HepG2 (cell line): ENCODE measurements around the gene ZNF648. TPM values are rescaled to one million over a fixed set of nuclear protein-coding genes. Genes with fewer than 3 reads are reported as not detected.

Experiments
- ATAC-seq: fragments of 200-7000 bp; cut with Tn5 transposase; 3 replicates; pipeline ENCODE4 v1.9.1; 2020; ENCODE audit warnings: mild to moderate bottlenecking, moderate library complexity
- BruUV-seq: library from RNA; stranded (reverse); fragments of 400-500 nt; replicated peaks from 2 replicates; lab custom pipeline; 2021; lab: Mats Ljungman, UMichigan
- CTCF ChIA-PET: fragments of 300-600 bp; formaldehyde crosslinking; extraction: SDS; loops from one replicate; lab custom pipeline; 2021; ENCODE audit warnings: low total read pairs, inconsistent platforms, low intra/inter-chr PET ratio; lab: Yijun Ruan, JAX
- POLR2A ChIA-PET: fragments of 350-600 bp; sonication (Branson Sonifier 250); formaldehyde crosslinking; loops from one replicate; lab custom pipeline; 2020; ENCODE audit warnings: antibody characterized with exemption, inconsistent platforms; lab: Yijun Ruan, JAX
- DNase-seq: peaks from one replicate; pipeline ENCODE4 v3.0.0-alpha.2; 2015; ENCODE audit warnings: low spot score
- FAIRE-seq: peaks from 3 replicates; lab custom pipeline; 2011; peaks lifted over from hg19 to GRCh38; lab: Jason Lieb, UNC
- H2AFZ ChIP-seq: one replicate; pipeline ENCODE4 v1.6.1; 2011; ENCODE audit warnings: low read length, inconsistent platforms
- H3K27ac ChIP-seq: fragments of 300-600 bp; 3 replicates; pipeline ENCODE4 v1.8.0; 2011; ENCODE audit warnings: mixed run types, mild to moderate bottlenecking, mixed read lengths, low read length, inconsistent platforms; ENCODE audit not compliant: insufficient read depth; ENCODE audit errors: extremely low read length
- H3K27me3 ChIP-seq, 2 experiments: fragments of 200-600 bp in 1 of 2; 2 replicates in 1 of 2; 3 replicates in 1 of 2; pipeline versions ENCODE4 v1.6.0 to v1.8.0; 2011; ENCODE audit warnings: low read length in 2 of 2, mild to moderate bottlenecking in 2 of 2, moderate library complexity in 2 of 2, inconsistent platforms in 1 of 2; ENCODE audit not compliant: insufficient read depth in 2 of 2, control insufficient read depth in 1 of 2
- H3K36me3 ChIP-seq, 2 experiments: fragments of 200-600 bp in 1 of 2; replicated peaks in 1 of 2; 2 replicates in 1 of 2; 3 replicates in 1 of 2; pipeline versions ENCODE4 v1.5.1 to v1.8.0; 2011; ENCODE audit warnings: low read length in 2 of 2, inconsistent platforms in 1 of 2; ENCODE audit not compliant: insufficient read depth in 2 of 2, control insufficient read depth in 1 of 2
- H3K4me1 ChIP-seq: 2 replicates; pipeline ENCODE4 v1.5.1; 2012; ENCODE audit warnings: low read length, inconsistent platforms; ENCODE audit not compliant: insufficient read depth
- H3K4me2 ChIP-seq: 2 replicates; pipeline ENCODE4 v1.6.0; 2011; ENCODE audit warnings: low read depth, low read length, inconsistent platforms
- H3K4me3 ChIP-seq, 3 experiments: fragments of 200-600 bp in 1 of 3; sonication (generic), shearing (Covaris generic) in 1 of 3; replicated peaks in 1 of 3; 2 replicates each; pipeline ENCODE4 v1.5.1; 2011 to 2016; ENCODE audit warnings: low read length in 3 of 3, inconsistent platforms in 2 of 3, low read depth in 2 of 3, mild to moderate bottlenecking in 2 of 3, control low read depth in 1 of 3, mixed read lengths in 1 of 3; ENCODE audit not compliant: insufficient read depth in 1 of 3
- H3K79me2 ChIP-seq: one replicate; pipeline ENCODE4 v1.6.1; 2011; ENCODE audit warnings: low read length, inconsistent platforms; ENCODE audit not compliant: insufficient read depth
- H3K9ac ChIP-seq: 2 replicates; pipeline ENCODE4 v1.6.0; 2011; ENCODE audit warnings: mild to moderate bottlenecking, low read depth, low read length, inconsistent platforms; ENCODE audit not compliant: insufficient read depth
- H3K9me3 ChIP-seq: 2 replicates; pipeline ENCODE4 v1.5.1; 2012; ENCODE audit warnings: mild to moderate bottlenecking, low read length
- H4K20me1 ChIP-seq: 2 replicates; pipeline ENCODE4 v1.6.0; 2011; ENCODE audit warnings: inconsistent platforms, mild to moderate bottlenecking, low read length, moderate library complexity; ENCODE audit not compliant: insufficient read depth
- ATM ChIP-seq: fragments of 450-650 bp; IDR thresholded peaks from 2 replicates; pipeline ENCODE4 v1.7.1; 2017; ENCODE audit warnings: mild to moderate bottlenecking, borderline replicate concordance
- HOMEZ ChIP-seq: IDR thresholded peaks from 2 replicates; pipeline ENCODE4 v1.6.1; 2016; ENCODE audit warnings: low read depth
- MXD3 ChIP-seq: IDR thresholded peaks from 2 replicates; pipeline ENCODE4 v1.6.1; 2016; ENCODE audit warnings: mild to moderate bottlenecking, missing biosample characterization, missing genetic modification reagents
- NAIF1 ChIP-seq: sonication (generic); formaldehyde crosslinking; IDR thresholded peaks from 2 replicates; pipeline ENCODE4 v1.5.0; 2020; ENCODE audit warnings: mild to moderate bottlenecking, missing genetic modification reagents, borderline replicate concordance
- POGZ ChIP-seq: sonication (generic); formaldehyde crosslinking; IDR thresholded peaks from 2 replicates; pipeline ENCODE4 v1.4.0; 2020; ENCODE audit warnings: mild to moderate bottlenecking, missing genetic modification reagents
- RXRA ChIP-seq: sonication (generic); formaldehyde crosslinking; IDR thresholded peaks from 2 replicates; pipeline ENCODE4 v1.5.1; 2020; ENCODE audit warnings: missing genetic modification reagents
- ZNF121 ChIP-seq: sonication (generic); formaldehyde crosslinking; IDR thresholded peaks from 2 replicates; pipeline ENCODE4 v1.5.0; 2020; ENCODE audit warnings: mild to moderate bottlenecking, missing genetic modification reagents
- ZNF605 ChIP-seq: sonication (generic); formaldehyde crosslinking; IDR thresholded peaks from 2 replicates; pipeline ENCODE4 v1.8.0; 2022; ENCODE audit warnings: mild to moderate bottlenecking, missing genetic modification reagents
- ZNF670 ChIP-seq: sonication (generic); formaldehyde crosslinking; IDR thresholded peaks from 2 replicates; pipeline ENCODE4 v1.8.0; 2022; ENCODE audit warnings: mild to moderate bottlenecking, missing genetic modification reagents, borderline replicate concordance
- ZNF879 ChIP-seq: sonication (generic); formaldehyde crosslinking; IDR thresholded peaks from 2 replicates; pipeline ENCODE4 v1.8.1; 2023; ENCODE audit warnings: missing genetic modification reagents
- WGBS: methylation state at CpG from one replicate; pipeline ENCODE4 v1.1.6; 2017; ENCODE audit warnings: low lambda C conversion rate; 5-methylcytosine and 5-hydroxymethylcytosine counted together
- in situ Hi-C: cut with HindIII; loops from 2 replicates; pipeline ENCODE4 v1.10.0; 2017; ENCODE audit warnings: low pct_unique_long_range_greater_than_20kb; ENCODE audit not compliant: extremely low pct_ligation_motif_present
- intact Hi-C: fragments of 100-400 bp; cut with micrococcal nuclease; formaldehyde crosslinking; loops from one replicate; pipeline ENCODE4 v1.10.0; 2022; ENCODE audit not compliant: unreplicated experiment
- polyA plus RNA-seq, 8 experiments: library from polyadenylated mRNA; depleted of rRNA in 3 of 8; stranded (reverse) in 7 of 8; unstranded in 1 of 8; fragments of >200 nt; fragmentation: Illumina TruSeq in 4 of 8; extraction: Trizol in 4 of 8; gene quantifications; 2 replicates each; pipeline versions ENCODE4 v1.2.1 to v1.2.3, GENCODE V29; 2011 to 2016; ENCODE audit warnings: low read depth in 4 of 8, missing spikeins in 1 of 8, mixed read lengths in 1 of 8; ENCODE audit not compliant: insufficient read depth in 1 of 8
- total RNA-seq, 5 experiments: library from RNA; depleted of rRNA; stranded (reverse); fragments of >200 nt; fragmentation: Illumina TruSeq; extraction: Trizol; gene quantifications; 2 replicates each; pipeline ENCODE4 v1.2.3, GENCODE V29; 2016; ENCODE audit warnings: low read depth in 1 of 5
- TF ChIP-seq, protein P1 (sequence below): sonication (generic); formaldehyde crosslinking; conservative IDR thresholded peaks from 2 replicates; pipeline ENCODE4 v1.8.0; 2022; ENCODE audit warnings: missing genetic modification reagents
- TF ChIP-seq, protein P2 (sequence below): sonication (generic); formaldehyde crosslinking; IDR thresholded peaks from 2 replicates; pipeline ENCODE4 v1.4.0; 2020; ENCODE audit warnings: missing genetic modification reagents, borderline replicate concordance

ZNF648 gene
- total and polyA plus RNA-seq, 2 of the 13 experiments (the other 11 are each of a cell fraction or from before 2014, with no cell fraction given) = 0.13 to 0.37 TPM

DNA sequence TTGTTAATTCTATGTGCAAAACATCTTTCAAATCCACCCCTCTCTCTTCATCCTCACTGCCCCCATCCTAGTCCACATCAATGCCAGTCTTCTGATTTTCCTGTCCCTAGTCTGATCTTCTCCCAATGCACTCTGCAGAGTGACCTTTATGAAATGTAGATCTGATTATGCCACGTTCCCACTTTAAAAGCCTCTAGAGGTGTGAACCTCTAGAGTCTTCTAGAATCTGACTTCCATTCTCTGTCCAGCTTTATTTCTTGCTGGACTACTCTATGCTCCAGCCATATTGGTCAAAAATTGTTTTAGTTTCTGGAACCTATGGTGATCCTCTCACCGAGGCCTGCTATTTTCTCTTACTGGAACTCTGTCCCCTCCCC is 32.5 kb downstream of the ZNF648 start:
- intact Hi-C loops = no loop called here
- 0% methylated on average over 2 of the region's 2 CpGs for WGBS
- BruUV-seq = no TSS peak
- no peaks in the 10 kb centered on the region for H4K20me1 ChIP-seq
- H3K27ac ChIP-seq = no peak overlapping the region
- peak overlapping the region; percentile 95 for H2AFZ ChIP-seq
- H3K9ac ChIP-seq = peak overlapping the region; percentile 66
- peak overlapping the region; percentile 59 to 74 (median 69) for H3K4me3 ChIP-seq
- H3K9me3 ChIP-seq = no peaks in the 10 kb centered on the region
- in situ Hi-C loops = no loop called here
- ATAC-seq (no peak), DNase-seq (no peak), FAIRE-seq (no peak)
- H3K4me2 ChIP-seq = peak overlapping the region; percentile 89
- ChIA-PET CTCF (no interaction called here), POLR2A (interaction anchor here (0.9 to 1.0 kb wide), 3 partner anchors 25 to 363 kb away, joined by 3 to 5 read pairs (median 4); partner anchors contain the start of gene GLUL)
- TF ChIP-seq ZNF879 (CRISPR knock-in tag) = 0 out of 2 replicates have a peak, but pooled peaks have one; percentile 3
- TF ChIP-seq ZNF605 (CRISPR knock-in tag) = 0 out of 2 replicates have a peak, but pooled peaks have one; percentile 42
- TF ChIP-seq RXRA = no peak
- H3K79me2 ChIP-seq = no peaks in the 10 kb centered on the region
- no peaks in the 10 kb centered on the region for H3K36me3 ChIP-seq
- peaks cover 12% of the 10 kb centered on the region; the same call in 1 of the 2 replicates for H3K4me1 ChIP-seq
- 0 out of 5 replicates have a peak, but pooled peaks cover 0 to 3% of the 10 kb centered on the region in 2 experiments for H3K27me3 ChIP-seq

DNA sequence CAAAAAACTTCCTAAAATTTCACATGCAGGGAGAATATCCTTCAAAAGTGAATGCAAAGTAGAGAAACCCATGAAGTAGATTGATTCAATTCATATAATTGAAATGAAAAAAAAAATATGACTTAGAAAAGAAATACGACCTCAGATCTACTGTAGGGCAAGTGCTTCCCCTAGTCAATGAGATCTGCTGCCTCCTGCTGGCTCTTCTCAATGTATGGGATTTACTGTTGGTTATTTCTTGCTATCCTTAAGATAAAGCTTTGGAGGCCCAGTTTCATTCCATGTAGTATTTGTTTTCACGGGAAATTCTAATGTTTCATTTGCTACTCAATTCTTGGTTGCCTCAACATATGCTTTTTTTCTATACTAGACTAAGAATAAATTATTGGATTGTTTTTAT is 46.2 kb downstream of the ZNF648 start:
- H3K79me2 ChIP-seq = no peaks in the 10 kb centered on the region
- no peak overlapping the region for H3K27ac ChIP-seq
- no peaks in the 10 kb centered on the region for H3K4me1 ChIP-seq
- intact Hi-C loops (no loop called here), in situ Hi-C loops (no loop called here)
- H3K4me2 ChIP-seq = no peak overlapping the region
- DNase-seq (no peak), ATAC-seq (no peak; the same call in 2 of the 3 replicates), FAIRE-seq (no peak)
- BruUV-seq = no TSS peak
- H3K4me3 ChIP-seq = no peak overlapping the region
- H3K36me3 ChIP-seq = no peaks in the 10 kb centered on the region
- no peak overlapping the region for H3K9ac ChIP-seq
- H3K9me3 ChIP-seq = no peaks in the 10 kb centered on the region
- 2% methylated on average over 2 of the region's 2 CpGs for WGBS
- no peak overlapping the region for H2AFZ ChIP-seq
- H3K27me3 ChIP-seq = no peaks in the 10 kb centered on the region
- ChIA-PET CTCF (no interaction called here), POLR2A (no interaction called here)
- no peaks in the 10 kb centered on the region for H4K20me1 ChIP-seq
- TF ChIP-seq, protein P1, sequence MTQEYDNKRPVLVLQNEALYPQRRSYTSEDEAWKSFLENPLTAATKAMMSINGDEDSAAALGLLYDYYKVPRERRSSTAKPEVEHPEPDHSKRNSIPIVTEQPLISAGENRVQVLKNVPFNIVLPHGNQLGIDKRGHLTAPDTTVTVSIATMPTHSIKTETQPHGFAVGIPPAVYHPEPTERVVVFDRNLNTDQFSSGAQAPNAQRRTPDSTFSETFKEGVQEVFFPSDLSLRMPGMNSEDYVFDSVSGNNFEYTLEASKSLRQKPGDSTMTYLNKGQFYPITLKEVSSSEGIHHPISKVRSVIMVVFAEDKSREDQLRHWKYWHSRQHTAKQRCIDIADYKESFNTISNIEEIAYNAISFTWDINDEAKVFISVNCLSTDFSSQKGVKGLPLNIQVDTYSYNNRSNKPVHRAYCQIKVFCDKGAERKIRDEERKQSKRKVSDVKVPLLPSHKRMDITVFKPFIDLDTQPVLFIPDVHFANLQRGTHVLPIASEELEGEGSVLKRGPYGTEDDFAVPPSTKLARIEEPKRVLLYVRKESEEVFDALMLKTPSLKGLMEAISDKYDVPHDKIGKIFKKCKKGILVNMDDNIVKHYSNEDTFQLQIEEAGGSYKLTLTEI (CRISPR knock-in tag) = no peak
- TF ChIP-seq ZNF670 (CRISPR knock-in tag) (no peak), POGZ (CRISPR knock-in tag) (no peak), ZNF121 (CRISPR knock-in tag) (no peak), MXD3 (no peak), HOMEZ (CRISPR knock-in tag) (no peak), NAIF1 (CRISPR knock-in tag) (no peak), ATM (no peak)
- TF ChIP-seq, protein P2, sequence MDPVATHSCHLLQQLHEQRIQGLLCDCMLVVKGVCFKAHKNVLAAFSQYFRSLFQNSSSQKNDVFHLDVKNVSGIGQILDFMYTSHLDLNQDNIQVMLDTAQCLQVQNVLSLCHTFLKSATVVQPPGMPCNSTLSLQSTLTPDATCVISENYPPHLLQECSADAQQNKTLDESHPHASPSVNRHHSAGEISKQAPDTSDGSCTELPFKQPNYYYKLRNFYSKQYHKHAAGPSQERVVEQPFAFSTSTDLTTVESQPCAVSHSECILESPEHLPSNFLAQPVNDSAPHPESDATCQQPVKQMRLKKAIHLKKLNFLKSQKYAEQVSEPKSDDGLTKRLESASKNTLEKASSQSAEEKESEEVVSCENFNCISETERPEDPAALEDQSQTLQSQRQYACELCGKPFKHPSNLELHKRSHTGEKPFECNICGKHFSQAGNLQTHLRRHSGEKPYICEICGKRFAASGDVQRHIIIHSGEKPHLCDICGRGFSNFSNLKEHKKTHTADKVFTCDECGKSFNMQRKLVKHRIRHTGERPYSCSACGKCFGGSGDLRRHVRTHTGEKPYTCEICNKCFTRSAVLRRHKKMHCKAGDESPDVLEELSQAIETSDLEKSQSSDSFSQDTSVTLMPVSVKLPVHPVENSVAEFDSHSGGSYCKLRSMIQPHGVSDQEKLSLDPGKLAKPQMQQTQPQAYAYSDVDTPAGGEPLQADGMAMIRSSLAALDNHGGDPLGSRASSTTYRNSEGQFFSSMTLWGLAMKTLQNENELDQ (CRISPR knock-in tag) = no peak
